Gastrocnemius medialis (tissue), 4 donors: ENCODE results near the gene HYDIN.

Source experiments
- CTCF ChIP-seq, 5 experiments: fragments of 450-650 bp in 3 of 5; fragments of 200-600 bp in 2 of 5; sonication (generic) in 2 of 5; IDR thresholded peaks in 4 of 5; conservative IDR thresholded peaks in 1 of 5; 1 replicate in 4 of 5; 2 replicates in 1 of 5; pipeline ENCODE4 v1.5.1; 2016 to 2019; ENCODE audit warnings: antibody characterized with exemption in 5 of 5, mild to moderate bottlenecking in 3 of 5, moderate library complexity in 3 of 5
- POLR2A ChIP-seq, 2 donors: fragments of 450-650 bp; IDR thresholded peaks; one replicate each; pipeline ENCODE4 v1.6.1; 2017; ENCODE audit warnings: antibody characterized with exemption in 2 of 2, mild to moderate bottlenecking in 2 of 2, moderate library complexity in 2 of 2

GRCh38 chr16:71242036-71242435 is 11.5 kb upstream of the HYDIN start:
- TF ChIP-seq CTCF (IDR thresholded peaks at IDR 0.05 in 4 of 5, conservative IDR thresholded peaks at IDR 0.05 in 1 of 5): no peak
- no peak for TF ChIP-seq POLR2A (IDR thresholded peaks at IDR 0.05)
